IPS DF 4.7 (cell line): ENCODE results near the gene DNAJA1.

ENCODE experiments used
- DNase-seq: peaks from one replicate; pipeline ENCODE4 v3.0.0-alpha.2; 2013; ENCODE audit warnings: low spot score; ENCODE audit errors: extremely low read depth

The DNAJA1 gene

DNA sequence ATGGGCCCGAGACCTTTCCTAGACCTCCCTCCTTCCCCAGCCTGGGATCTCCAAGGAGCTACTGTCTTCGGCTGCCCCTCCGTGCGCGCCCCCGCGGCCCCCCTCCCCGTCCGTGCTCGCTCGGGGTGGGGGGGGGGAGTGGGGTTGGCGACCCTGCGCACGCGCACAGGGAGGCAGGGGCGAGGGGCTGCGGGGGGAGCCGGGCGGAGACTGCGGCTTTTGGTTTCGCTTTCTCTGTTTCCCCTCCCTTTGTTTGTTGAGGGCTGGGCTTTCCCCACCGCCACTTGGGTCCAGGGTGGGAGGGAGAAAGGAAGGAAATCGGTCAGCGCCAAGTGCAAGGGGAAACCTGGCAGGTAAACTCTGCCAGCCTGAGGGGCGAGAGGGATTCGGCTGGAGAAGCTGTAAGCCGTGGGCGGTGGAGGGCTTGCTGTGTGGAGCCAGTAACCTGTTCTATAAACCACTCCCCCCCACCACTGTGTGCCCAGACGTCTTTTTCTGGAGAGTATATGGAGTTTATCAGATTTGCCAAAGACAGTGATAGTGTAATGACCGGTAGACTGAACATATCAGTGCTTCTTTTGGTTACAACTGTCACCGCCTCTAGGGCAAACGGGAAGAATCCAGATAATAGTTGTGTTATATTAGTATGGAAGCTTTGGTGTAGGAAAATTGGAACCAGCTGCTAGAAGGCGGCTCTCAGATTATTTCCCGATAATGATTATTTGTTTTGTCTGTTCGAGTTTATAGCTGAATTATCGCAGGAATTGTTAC, 684 bp downstream of the DNAJA1 start:
- no peak for DNase-seq

GRCh38 chr9:33029231-33029786, 4.2 kb downstream of the DNAJA1 start:
- DNase-seq = no peak

DNA sequence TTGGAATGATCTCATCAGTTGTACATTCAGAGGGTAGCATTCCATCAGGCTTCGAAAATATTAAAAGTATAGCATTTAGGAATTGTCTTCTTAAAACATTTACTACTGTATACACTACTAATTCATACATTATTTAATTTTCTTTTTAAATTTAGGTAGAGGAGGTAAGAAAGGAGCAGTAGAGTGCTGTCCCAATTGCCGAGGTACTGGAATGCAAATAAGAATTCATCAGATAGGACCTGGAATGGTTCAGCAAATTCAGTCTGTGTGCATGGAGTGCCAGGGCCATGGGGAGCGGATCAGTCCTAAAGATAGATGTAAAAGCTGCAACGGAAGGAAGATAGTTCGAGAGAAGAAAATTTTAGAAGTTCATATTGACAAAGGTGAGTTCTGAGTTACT, 5.2 kb downstream of the DNAJA1 start:
- DNase-seq = no peak

DNA sequence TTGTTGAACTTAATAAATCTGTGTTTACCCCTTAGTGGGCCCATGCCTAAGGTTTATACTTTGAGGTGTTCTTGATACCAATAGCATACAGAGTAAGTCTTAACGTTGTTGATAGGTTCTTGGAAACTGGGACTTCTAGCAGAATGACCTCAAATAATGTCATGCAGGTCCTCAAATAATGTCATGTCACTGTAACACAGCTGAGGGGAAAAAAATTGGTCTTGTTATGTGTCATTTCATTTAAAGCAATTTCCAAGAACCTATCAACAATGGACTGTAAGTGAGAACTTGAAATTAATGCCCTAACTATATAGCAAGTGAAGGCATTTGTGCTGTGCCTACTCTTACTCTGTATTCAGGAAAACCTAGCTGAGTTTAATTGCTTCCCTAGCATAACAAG, 7.2 kb downstream of the DNAJA1 start:
- DNase-seq = no peak

GRCh38 chr9:33032865-33033264, 7.8 kb downstream of the DNAJA1 start:
- DNase-seq = no peak

DNA sequence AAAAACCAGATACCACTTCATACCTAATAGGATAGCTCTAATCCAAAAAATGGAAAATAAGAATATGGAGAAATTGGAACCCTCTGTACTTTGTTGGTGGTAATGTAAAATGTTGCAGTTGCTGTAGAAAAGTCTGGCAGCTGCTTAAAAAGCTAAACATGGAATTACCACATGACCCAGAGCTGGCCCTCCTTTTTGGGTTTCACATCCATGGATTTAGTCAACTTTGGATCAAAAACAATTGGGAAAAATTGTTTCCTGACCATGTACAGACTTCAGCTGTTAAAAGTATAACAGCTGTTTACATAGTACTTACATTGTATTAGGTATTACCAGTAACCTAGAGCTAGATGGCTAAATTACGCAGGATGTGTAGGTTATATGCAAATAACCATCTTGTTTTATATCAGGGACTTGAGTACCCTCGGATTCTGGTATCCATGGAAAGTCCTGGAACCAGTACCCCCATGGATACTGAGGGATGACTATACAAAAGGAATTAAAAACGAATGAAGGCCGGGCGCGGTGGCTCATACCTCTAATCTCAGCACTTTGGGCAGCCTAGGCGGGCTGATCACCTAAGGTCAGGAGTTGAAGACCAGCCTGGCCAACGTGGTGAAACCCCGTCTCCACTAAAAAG, 15.8 kb downstream of the DNAJA1 start:
- no peak for DNase-seq

GRCh38 chr9:33041432-33042188, 16.5 kb downstream of the DNAJA1 start:
- DNase-seq = no peak

DNA sequence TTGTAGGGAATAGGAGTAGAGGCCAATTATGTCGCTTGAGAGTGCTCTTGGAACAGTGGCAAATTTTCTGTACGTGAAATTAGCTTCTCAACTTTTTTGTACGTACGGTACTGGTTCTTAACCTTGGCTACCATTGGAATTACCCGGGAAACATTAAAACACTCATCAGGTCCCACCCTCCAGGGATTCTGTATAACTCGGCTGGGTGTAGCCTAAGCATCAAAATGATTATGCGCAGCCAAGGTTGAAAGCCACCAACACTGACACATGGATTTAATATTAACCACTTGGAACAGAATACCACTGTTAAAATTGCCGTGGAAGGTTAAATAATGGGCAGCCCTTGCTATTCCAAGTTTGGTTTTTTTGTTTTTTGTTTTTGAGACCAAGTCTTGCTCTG, 17.4 kb downstream of the DNAJA1 start:
- DNase-seq = no peak

- no peak for DNase-seq
These were observed 18.6 kb downstream of the DNAJA1 start for GRCh38 chr9:33043671-33044070.

- no peak for DNase-seq
These were observed 19.1 kb downstream of the DNAJA1 start for GRCh38 chr9:33044162-33044673.

GRCh38 chr9:33044677-33045282, 19.7 kb downstream of the DNAJA1 start:
- DNase-seq = no peak

DNA sequence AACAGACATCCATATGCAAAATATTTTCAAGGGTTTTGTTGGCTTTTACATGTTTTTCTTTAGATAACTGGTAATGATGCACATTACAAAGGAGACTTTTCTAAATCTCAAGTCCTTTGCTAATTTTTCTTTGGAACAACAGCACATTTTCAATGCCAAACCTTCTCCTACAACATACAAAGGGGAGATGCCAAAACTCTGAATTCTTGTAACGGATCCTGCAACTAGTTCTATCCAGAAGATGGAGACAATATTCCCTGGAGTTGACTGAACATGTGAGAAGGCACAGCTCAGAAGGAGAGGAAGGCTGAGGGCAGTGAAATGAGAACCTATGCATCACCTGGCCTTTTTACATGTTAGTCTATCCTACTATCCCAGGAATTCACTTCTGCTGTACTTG, 21.0 kb downstream of the DNAJA1 start:
- no peak for DNase-seq

DNA sequence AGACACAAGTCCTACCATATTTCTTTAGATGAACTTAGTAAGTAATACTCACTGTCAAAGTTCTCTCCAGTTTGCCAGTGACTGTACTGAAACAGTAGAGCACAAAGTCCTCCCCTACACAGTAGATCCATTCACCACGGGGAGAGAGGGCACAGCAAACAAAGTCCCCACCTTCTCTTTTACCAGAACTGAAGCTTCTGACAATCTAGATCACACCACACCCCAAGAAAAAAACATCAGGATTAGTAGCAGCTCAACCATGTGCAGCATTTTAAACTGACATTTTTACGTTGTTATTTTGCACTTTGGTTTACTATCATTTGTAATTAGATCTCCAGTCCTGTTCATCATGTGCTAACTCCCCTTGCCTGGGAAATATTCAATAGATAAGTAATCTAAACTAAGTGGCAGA, 23.0 kb downstream of the DNAJA1 start:
- no peak for DNase-seq

DNA sequence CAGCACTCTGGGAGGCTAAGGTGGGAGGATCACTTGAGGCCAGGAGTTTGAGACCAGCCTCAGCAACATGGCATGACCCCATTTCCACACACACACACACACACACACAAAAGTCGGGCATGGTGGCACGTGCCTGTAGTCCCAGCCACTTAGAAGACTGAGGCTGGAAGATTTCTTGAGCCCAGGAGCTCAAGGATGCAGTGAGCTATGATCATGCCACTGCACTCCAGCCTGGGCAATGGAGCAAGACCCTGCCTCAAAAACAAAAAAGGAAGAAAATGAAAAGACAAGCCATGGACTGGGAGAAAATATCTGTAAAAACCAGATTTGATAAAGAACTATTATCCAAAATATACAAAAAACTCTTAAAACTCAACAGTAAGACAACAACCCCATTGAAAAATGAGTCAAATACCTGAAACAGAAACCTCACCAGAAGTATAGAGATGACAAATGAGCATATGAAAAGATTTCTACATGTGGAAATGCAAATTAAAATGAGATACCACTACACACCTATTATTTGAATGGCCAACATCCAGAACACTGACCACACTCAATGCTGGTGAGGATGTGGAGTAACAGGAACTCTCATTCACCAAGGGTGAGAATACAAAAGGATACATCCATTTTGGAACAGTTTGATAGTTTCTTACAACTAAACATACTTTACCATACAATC, 24.7 kb downstream of the DNAJA1 start:
- no peak for DNase-seq

DNA sequence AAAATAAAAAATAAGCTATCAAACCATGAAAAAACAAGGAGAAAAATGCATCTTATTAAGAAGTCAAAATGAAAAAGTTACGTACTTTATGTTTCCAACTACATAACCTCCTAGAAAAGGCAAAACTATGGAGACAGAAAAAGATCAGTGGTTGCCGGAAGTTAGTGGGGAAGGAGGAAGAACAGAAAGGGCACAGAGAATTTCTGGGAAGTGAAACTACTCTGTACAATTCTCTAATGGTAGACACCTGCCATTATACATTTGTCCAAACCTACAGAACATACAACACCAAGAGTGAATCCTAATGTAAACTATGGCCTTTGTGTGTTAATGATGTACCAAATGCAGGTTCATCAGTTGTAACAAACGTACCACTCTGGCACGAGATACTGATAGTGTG, 26.1 kb downstream of the DNAJA1 start:
- no peak for DNase-seq

DNA sequence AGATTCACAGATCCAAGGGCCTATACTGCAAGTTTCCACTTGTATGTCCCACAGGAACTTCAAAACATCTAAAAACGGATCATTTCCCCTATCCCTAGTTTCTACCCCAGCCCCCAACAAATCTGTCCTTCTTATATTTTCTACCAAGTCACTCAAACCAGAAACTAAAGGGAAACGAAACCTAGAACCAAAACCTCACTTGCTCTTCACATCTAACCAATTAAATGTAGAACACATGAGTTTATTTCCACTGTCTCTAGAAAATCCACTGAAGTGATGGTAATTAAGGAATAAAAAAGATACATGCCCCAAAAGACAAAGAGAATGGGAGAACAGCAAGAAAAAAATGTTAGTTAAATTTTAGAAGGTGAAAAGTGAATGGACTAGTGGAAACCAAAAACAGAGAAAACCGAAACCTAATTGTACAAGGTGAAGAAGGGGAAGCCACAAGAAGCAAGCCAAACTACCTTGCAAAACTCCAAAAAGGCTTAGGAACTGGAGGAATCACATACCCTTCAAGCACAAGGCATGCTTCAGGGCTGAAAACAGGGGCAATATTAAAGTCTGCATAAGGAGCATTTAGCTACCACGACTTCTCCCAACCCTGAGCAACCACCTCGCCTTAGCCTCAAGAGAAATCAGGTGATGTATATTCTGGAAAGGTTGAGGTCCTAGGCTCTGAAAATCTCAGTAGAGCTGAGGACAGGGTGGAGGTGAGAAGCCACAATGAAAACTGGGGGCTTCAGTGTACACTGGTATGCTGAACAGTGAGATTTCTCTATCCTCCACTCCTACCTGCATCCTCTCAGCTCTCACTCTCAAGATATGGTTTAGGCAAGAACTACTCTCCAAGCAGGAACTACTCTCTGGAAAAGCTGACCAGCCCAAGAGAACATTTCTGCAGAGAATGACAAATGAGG, 40.3 kb downstream of the DNAJA1 start:
- DNase-seq = no peak

DNA sequence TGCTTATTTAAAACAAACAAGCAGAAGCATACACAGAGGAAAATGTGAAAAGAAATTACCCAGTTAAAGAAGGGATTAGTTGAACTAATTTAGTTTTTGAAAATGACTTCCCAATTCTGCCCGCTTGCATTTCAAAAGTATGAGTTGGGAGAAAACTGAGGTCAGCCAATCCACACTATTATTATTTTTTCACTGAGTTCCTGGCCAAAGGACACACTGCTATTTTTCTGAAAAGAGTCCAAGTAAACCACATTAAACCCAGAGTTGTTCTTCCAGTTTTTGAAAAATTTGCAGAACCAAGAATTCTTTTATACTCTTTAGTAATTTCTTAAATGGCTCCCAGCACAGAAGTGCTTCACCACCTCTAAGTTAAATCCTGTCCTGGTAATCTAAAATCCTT, 43.9 kb downstream of the DNAJA1 start:
- DNase-seq = no peak

DNA sequence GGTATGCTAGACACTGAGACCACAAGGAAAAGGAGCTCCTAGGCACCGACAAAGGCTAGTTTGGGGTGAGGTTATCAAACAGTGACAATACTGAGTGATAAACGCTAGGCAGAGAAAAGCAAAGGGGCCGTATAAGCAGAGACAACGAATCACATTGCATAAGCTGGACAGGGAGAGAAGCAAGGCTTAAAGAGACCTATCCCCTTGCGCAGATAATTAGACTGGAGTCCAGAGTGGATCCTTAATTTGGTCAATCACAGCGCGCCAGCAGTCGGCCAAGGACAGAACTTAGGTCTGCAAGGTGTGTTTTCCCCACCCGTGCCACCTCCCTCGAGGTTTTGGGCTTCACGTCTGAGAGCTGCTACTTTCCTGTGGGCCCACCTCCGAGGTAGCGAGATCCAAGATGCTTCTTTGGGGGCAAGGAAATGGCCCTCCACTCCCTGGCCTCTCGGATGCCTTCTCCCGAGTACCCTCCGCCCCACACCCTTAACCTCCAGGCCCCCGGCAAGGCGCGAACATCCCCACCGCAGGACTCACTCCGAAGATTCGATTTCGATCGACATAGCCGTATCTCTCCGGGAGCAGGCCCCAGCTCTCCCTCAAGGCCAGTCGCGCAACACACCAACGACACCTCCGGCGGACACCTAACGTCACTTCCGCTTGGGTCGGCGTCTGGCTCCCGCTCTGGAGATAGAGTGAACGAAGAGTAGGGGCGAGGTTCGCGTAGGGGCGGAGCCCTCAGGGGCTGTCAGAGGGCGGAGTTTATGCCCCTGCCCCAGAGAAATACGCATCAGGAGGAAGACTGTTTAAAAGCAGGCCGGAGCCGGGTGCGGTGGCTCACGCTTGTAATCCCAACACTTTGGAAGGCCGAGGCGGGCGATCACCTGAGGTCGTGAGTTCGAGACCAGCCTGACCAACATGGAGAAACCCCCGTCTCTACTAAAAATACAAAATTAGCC, 51.3 kb downstream of the DNAJA1 start, which contains the start of gene SMU1:
Gene SMU1, minus strand, starts transcription at position 629 of the 959 bp plus-strand sequence. Its CDS starts 66 bp downstream, at position 563.
- peak; percentile 94 for DNase-seq

- no peak for DNase-seq
These were observed 55.5 kb downstream of the DNAJA1 start for GRCh38 chr9:33080534-33080933.
